Transverse colon (tissue), 4 donors: ENCODE measurements around the gene DLG2. TPM values are rescaled to one million over a fixed set of nuclear protein-coding genes. Genes with fewer than 3 reads are reported as not detected.

Experiments used
- DNase-seq: peaks from one replicate; pipeline ENCODE4 v3.0.0-alpha.2; 2019
- H3K27ac ChIP-seq, 4 donors: fragments of 200-600 bp; sonication (generic); 2 replicates each; pipeline ENCODE4 v1.5.1; 2016 to 2018; ENCODE audit warnings: inconsistent platforms in 4 of 4
- H3K27me3 ChIP-seq: fragments of 200-600 bp; sonication (generic); 2 replicates; pipeline ENCODE4 v1.5.1; 2017; ENCODE audit warnings: inconsistent platforms
- H3K36me3 ChIP-seq, 4 donors: fragments of 200-600 bp; sonication (generic); 2 replicates each; pipeline ENCODE4 v1.5.1; 2017 to 2019; ENCODE audit warnings: inconsistent platforms in 4 of 4
- H3K4me1 ChIP-seq, 4 donors: fragments of 200-600 bp; sonication (generic); 2 replicates each; pipeline ENCODE4 v1.5.1; 2017 to 2020; ENCODE audit warnings: inconsistent platforms in 4 of 4
- H3K4me3 ChIP-seq, 4 donors: fragments of 200-600 bp; sonication (generic); 1 replicate in 1 of 4; 2 replicates in 3 of 4; pipeline versions ENCODE4 v1.5.1 to v1.6.1; 2017 to 2019; ENCODE audit warnings: inconsistent platforms in 4 of 4
- H3K9me3 ChIP-seq, 2 donors: fragments of 200-600 bp; sonication (generic); 2 replicates each; pipeline ENCODE4 v1.5.1; 2017 to 2019; ENCODE audit warnings: inconsistent platforms in 2 of 2
- CTCF ChIP-seq, 5 experiments: fragments of 200-600 bp in 3 of 5; fragments of 450-650 bp in 2 of 5; sonication (generic) in 3 of 5; IDR thresholded peaks; 1 replicate in 2 of 5; 2 replicates in 3 of 5; pipeline ENCODE4 v1.5.1; 2016 to 2017; ENCODE audit warnings: antibody characterized with exemption in 5 of 5, inconsistent platforms in 3 of 5, mild to moderate bottlenecking in 2 of 5, moderate library complexity in 1 of 5
- EP300 ChIP-seq: sonication (generic); formaldehyde crosslinking; IDR thresholded peaks from one replicate; pipeline ENCODE4 v1.6.1; 2017; ENCODE audit warnings: antibody characterized with exemption, low read depth
- POLR2A ChIP-seq: fragments of 450-650 bp; IDR thresholded peaks from one replicate; pipeline ENCODE4 v1.6.1; 2016; ENCODE audit warnings: antibody characterized with exemption, mild to moderate bottlenecking, moderate library complexity
- POLR2AphosphoS5 ChIP-seq, 3 donors: sonication (generic); formaldehyde crosslinking; IDR thresholded peaks; one replicate each; pipeline ENCODE4 v1.6.1; 2016; ENCODE audit warnings: antibody characterized with exemption in 3 of 3
- WGBS, 2 donors: methylation state at CpG; one replicate each; pipeline ENCODE4 v1.1.5; 2018; ENCODE audit warnings: low coverage in 1 of 2; 5-methylcytosine and 5-hydroxymethylcytosine counted together
- in situ Hi-C, 4 donors: fragments of 200-750 bp; cut with MboI; loops; one replicate each; pipeline versions ENCODE4 v1.15.0 to v1.15.1; 2017; ENCODE audit warnings: low sequenced_read_pairs in 3 of 4, low pct_ligation_motif_present in 1 of 4, low pct_unique_long_range_greater_than_20kb in 1 of 4
- intact Hi-C: fragments of 100-400 bp; cut with DNase I; formaldehyde crosslinking; loops from one replicate; pipeline ENCODE4 v1.15.1; 2023; ENCODE audit warnings: low total_unique reads
- total RNA-seq, 4 donors: library from RNA; depleted of rRNA; stranded (reverse); fragments of >200 nt; gene quantifications; one replicate each; pipeline ENCODE4 v1.1.0, GENCODE V29; 2016

Gene DLG2
- total RNA-seq, 4 donors from 2014 or later = 1.9 to 28.3 (median 3.7) TPM

DNA sequence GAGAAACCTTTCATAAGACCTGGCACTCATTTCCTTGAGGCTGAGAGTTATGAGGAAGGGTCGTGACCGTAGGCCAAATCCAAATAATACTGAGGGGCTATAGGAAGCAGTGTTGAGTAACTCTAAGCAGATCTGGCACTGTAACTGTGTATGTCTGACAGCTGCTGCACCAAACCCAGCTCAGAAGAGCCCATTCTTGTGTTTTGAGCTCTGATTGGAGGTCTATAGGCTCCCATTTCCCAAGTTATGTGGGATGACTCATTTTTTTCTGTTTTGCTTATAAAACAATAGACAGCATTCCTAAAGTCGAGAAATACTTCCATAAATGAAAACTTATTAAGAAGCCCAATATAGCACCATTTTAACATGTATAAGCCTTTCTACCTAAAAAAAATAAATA, 645.8 kb downstream of the DLG2 start:
- no peak overlapping the region for H3K4me3 ChIP-seq
- H3K4me1 ChIP-seq = no peaks in the 10 kb centered on the region
- TF ChIP-seq POLR2A (no peak), POLR2AphosphoS5 (IDR thresholded peaks at IDR 0.05) (no peak), CTCF (IDR thresholded peaks at IDR 0.05) (no peak), EP300 (no peak)
- 77 to 89% methylated on average over 2 to 3 of the region's 3 CpGs for WGBS, 2 donors
- H3K27me3 ChIP-seq = no peaks in the 10 kb centered on the region
- intact Hi-C loops (no loop called here), in situ Hi-C loops (no loop called here)
- H3K9me3 ChIP-seq = peaks cover 0 to 3% of the 10 kb centered on the region in 2 donors
- H3K27ac ChIP-seq = no peak overlapping the region
- no peak for DNase-seq
- H3K36me3 ChIP-seq = no peaks in the 10 kb centered on the region

- intact Hi-C loops = no loop called here
- no peak for DNase-seq
- Histone ChIP-seq H3K9me3 (no peaks in the 10 kb centered on the region), H3K27me3 (no peaks in the 10 kb centered on the region), H3K27ac (no peak overlapping the region), H3K4me1 (no peaks in the 10 kb centered on the region), H3K4me3 (no peak overlapping the region), H3K36me3 (no peaks in the 10 kb centered on the region)
- no peak for TF ChIP-seq POLR2A
- no peak for TF ChIP-seq POLR2AphosphoS5 (IDR thresholded peaks at IDR 0.05)
- no peak for TF ChIP-seq CTCF (IDR thresholded peaks at IDR 0.05)
- TF ChIP-seq EP300 = no peak
- WGBS, 2 donors = 68 to 80% methylated on average over 1 to 2 of the region's 2 CpGs
- in situ Hi-C loops = no loop called here
These were observed 658.0 kb downstream of the DLG2 start for GRCh38 chr11:84969103-84969502.

DNA sequence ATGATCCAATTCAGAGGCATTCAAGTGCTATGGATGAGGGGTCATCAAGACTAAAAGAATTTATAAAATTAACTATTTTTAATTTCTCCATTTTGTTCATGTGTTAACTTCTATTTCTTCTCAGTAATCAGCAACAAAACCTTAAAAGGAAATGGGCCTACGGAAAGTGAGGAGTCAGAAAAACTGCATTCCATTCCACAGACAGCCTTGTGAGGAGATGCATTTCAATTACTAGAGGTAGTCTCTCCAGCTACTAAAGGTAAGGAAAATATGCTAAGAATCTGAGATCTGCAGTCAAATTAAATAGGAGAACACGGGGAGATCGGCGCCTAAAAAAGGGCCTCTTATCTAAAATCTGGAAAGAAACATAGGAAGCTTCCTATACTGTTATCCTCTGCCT, 661.7 kb downstream of the DLG2 start:
- in situ Hi-C loops = no loop called here
- H3K36me3 ChIP-seq = no peaks in the 10 kb centered on the region
- intact Hi-C loops = no loop called here
- H3K9me3 ChIP-seq = no peaks in the 10 kb centered on the region
- no peak for TF ChIP-seq CTCF (IDR thresholded peaks at IDR 0.05)
- TF ChIP-seq POLR2AphosphoS5 (IDR thresholded peaks at IDR 0.05) = no peak
- no peak for TF ChIP-seq POLR2A
- no peak for TF ChIP-seq EP300
- H3K27ac ChIP-seq = no peak overlapping the region
- DNase-seq = no peak
- no peaks in the 10 kb centered on the region for H3K27me3 ChIP-seq
- no peaks in the 10 kb centered on the region for H3K4me1 ChIP-seq
- WGBS, 2 donors = 93 to 96% methylated on average over 4 of the region's 4 CpGs
- H3K4me3 ChIP-seq = no peak overlapping the region

DNA sequence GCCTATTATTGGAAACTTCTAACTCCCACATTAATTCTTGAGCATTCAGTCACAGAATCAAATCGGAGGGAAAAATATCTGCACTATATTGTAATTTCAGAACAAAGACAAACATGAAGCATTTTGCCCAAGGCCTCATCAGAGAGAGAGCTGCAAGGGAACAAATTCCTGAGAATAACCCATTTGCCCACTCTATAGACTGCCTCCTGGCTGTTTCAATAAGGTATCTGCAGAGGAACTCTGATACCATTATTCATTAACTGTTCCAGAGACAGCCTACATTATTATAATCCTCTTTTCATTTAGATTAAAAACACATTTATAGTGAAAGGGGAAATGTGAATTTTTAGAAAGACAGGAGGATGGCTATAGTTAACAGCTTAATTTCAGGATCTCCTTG, 663.9 kb downstream of the DLG2 start:
- no peak for TF ChIP-seq POLR2AphosphoS5 (IDR thresholded peaks at IDR 0.05)
- TF ChIP-seq EP300 = no peak
- TF ChIP-seq POLR2A = no peak
- no peak for TF ChIP-seq CTCF (IDR thresholded peaks at IDR 0.05)
- no peaks in the 10 kb centered on the region for H3K27me3 ChIP-seq
- H3K4me3 ChIP-seq = no peak overlapping the region
- no peaks in the 10 kb centered on the region for H3K9me3 ChIP-seq
- in situ Hi-C loops = no loop called here
- intact Hi-C loops = no loop called here
- DNase-seq = no peak
- no peaks in the 10 kb centered on the region for H3K4me1 ChIP-seq
- no peaks in the 10 kb centered on the region for H3K36me3 ChIP-seq
- WGBS, 2 donors = 71 to 79% methylated on average over 1 of the region's 1 CpG
- no peak overlapping the region for H3K27ac ChIP-seq
